NOMO-1 (cell line): ENCODE data around the gene SLC12A7.
"Not testable (repeated sequence)": the region's sequence is repeated elsewhere in the genome, so short reads cannot be mapped to it uniquely, and the experiment has no call there.

Experiments
- DNase-seq, 2 experiments: peaks; one replicate each; lab custom pipeline; 2025; ENCODE audit not compliant: unreplicated experiment in 2 of 2; lab: John Stamatoyannopoulos, UW

The SLC12A7 gene

DNA sequence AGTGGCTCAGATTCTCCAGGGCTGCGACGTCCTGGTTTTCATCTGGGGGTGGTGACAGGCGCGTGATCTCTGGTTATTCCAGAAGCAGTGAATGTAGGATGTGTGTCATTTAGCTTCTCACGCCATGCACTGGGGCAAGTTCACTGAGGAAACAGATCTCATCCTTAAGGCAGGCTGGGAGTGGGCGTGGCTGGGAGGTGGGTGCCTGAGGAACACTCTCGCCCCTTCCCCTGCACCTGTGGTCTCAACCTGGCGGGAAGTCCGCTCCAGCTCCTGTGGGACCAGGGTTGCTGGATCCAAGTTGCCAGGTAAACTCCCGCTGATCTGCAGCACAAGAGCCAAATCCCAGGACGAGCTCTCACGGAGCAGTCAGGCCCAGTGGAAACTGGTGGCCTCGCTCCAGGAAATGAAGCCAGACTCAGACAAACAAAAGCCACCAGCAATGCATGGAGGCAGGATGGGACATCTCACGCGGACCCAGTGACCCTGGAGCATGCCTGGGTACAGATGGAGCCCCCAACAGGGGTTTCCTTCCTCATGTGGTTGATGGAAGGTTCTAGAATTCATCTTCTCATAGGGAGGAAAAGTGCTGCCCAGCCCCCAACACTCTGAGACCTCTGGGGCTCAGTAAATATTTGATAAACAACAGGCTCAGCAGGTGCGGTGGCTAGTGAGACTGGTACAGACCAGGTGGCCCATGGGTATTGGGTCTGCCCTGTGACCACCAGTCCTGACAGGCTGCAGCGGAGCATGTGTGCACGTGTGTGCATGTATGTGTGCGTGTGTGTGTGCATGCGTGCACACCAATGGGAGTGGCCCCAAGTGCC, 16.3 kb upstream of the SLC12A7 start:
- no peak for DNase-seq

- DNase-seq, result not testable (repeated sequence)
These were observed 13.8 kb upstream of the SLC12A7 start for GRCh38 chr5:1125695-1126094.

- DNase-seq, result no peak
These were observed 13.1 kb upstream of the SLC12A7 start for GRCh38 chr5:1125030-1125357.

DNA sequence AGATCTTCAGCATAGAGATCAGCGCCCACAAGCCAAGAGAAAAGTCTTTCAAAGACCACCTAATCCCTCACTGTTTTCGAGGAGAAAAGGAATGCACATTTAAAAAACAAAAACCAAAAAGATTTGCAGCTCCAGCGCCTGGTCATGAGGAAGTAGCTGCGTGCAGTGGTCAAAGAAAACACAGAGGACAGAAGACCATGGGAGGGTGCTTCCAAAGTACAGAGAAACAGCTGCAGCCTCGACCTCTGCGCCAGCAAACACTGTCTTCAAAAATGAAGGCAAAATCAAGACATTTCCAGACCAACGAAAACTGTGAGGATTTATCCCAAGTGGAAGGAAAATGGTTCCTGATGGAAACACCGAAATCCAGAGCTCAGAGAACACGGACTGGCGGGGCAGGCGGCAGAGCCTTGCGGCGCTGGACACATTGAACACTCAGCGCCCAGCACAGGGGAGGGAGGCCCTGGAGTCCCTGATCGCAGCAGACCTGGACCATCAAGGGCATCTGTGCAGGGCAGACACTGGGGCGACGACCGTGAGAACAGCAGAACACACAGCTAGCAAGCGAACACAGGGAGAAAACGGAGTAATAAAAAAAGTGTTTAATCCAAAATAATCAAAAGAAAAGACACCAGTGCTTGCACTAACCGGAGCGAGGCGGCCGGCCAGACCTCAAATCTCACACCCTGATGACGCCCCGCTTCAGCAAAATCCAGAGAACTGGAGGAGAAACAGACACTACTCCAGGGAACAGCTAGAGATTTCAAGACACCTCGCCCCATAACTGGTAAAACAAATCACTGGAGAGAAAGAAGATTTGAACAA, 12.6 kb upstream of the SLC12A7 start:
- DNase-seq, result no peak

DNA sequence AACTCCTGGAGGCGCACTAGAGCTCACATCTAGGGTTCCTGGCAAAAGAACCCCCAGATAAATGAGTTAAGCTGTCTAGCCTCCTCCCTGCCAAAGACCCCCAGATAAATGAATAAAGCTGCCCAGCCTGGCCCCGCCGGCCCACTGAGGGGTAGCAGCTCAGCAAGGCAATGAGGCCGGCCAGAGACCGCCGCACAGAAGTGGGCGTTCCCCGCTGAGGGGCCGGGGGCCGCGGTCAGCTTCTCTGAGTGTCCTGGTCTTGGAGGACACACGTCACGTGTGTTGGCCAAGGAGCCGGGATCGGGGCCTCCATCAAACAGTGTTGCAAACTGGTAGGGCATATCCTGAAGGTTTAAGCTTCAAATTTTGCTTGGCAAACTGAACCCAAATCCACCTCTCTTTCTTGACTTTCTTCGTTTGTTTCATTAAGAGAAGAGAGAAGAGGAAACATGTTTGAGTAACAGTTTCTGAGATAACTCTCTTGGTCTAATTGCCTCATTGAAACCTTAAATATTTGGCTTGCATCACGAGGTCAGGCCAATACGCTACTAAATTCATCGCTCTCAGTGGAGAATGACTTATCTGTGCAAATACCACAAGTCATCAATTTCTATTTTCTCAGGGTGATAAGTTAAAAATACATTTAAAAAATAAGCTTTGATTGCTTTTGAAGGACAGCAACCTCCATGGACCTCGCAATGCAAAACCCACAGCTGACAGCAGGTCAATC, 11.7 kb upstream of the SLC12A7 start:
- no peak for DNase-seq

DNA sequence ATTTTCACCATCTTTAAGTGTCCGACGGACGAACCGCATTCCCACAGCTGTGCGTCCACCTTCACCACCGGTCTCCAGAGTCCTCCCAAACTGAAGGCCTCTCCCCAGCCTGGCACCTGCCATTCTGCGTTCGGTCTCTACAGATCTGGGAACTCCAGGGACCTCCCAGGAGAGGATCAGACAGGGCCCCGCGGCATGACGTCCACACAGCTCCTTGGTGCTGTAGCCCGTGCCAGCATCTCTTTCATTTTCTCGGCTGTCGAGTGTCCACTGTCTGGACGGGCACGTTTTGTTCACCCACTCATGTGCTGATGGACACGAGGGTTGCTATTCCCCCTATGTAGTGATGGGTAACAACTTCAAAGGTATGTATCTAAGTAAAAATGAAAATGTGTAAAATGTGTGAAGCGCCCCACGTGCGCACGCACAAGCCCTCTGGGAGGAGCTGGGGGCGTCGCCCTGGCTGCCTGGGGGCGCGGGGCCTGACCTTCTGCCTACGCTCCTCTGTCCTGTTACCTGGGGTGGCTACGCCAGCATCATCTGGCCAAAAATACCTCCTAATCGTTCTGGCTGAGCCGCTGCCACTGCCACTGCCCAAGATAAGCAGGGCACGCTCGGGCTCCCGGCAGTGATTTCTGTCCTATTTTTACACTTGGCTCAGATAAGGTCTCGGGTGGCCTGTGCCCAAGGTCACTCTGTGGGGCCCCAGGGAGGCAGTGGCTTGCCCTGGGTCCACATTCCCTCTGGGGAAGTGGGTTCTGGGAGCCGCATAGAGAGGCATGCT, 10.8 kb upstream of the SLC12A7 start:
- no peak for DNase-seq

- DNase-seq, result no peak
These were observed 10.0 kb upstream of the SLC12A7 start for GRCh38 chr5:1121891-1122290.

GRCh38 chr5:1121044-1121443, 9.2 kb upstream of the SLC12A7 start:
- DNase-seq, result no peak

GRCh38 chr5:1120236-1120999, 8.6 kb upstream of the SLC12A7 start:
- no peak for DNase-seq

GRCh38 chr5:1119312-1119831, 7.5 kb upstream of the SLC12A7 start:
- DNase-seq, result no peak

DNA sequence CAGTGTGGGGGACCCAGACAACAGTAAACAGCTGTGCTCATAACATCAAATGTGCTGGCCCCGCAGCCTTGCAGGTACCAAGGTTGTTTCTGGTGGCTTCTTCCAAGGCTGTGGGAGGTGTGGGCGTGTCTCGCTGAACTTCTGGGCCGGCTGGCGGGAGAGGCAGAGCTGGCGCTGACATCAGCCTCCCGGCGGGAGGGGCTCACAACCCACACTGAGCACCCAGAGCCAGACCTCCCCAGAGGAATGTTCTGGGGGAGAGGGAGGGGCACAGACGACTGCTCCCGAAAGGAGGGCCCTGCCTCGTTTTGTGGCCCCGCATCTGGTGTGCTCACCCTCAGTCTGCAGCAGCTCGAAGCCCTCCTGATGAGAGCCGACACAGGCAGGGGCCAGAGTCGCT, 6.9 kb upstream of the SLC12A7 start:
- no peak for DNase-seq

GRCh38 chr5:1118231-1118698, 6.4 kb upstream of the SLC12A7 start:
- no peak for DNase-seq

DNA sequence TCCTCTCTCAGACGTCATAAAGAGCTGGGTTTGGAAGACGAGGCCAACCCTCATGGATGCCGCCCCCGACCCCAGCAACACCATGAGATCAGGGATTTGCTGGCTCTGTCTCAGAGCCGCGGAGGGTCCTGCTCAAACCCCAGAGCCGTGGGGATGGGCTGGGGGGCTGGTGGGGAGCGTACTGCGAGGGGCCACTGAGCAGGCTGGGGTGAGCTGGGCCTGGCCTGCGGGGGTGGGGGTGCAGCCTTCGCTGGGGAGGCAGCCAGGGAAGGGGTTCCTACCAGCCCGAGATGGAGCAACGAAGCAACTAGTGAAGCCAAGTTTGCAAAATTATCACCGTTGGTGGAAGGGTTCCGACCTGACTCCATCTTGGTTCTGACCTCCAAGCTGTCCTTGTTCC, 5.1 kb upstream of the SLC12A7 start:
- no peak for DNase-seq

DNA sequence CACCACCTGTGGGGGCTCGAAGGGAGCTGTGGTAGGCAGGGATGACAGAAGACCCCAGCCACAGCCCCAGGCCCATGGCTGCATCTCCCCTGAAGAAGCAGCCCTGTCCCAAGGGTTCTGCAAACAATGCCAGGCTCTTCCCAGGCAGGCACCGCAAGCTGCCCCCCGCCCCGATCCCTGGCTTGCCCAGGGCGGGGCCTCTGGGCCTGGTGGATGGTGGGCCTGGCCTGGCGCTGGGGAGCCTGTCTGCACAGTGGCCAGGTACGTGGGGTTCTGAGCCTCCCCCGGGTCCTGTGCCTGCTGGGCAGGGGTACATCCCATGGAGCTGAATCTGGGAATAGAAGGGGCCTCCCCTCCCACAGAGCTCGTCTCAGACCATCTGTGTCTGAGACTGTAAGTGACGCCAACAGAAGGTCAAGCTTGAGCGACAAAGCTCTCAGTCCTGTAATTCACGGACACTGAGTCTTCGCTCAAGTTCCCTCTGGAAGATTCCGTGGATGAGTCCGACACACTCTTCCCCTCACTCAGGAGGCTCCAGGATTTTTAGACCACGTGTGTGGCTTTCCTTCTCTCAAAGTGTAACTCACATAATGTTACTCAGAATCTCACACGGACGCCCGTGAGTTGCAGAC, 4.4 kb upstream of the SLC12A7 start:
- no peak for DNase-seq

GRCh38 chr5:1115123-1115815, 3.4 kb upstream of the SLC12A7 start:
- no peak for DNase-seq

DNA sequence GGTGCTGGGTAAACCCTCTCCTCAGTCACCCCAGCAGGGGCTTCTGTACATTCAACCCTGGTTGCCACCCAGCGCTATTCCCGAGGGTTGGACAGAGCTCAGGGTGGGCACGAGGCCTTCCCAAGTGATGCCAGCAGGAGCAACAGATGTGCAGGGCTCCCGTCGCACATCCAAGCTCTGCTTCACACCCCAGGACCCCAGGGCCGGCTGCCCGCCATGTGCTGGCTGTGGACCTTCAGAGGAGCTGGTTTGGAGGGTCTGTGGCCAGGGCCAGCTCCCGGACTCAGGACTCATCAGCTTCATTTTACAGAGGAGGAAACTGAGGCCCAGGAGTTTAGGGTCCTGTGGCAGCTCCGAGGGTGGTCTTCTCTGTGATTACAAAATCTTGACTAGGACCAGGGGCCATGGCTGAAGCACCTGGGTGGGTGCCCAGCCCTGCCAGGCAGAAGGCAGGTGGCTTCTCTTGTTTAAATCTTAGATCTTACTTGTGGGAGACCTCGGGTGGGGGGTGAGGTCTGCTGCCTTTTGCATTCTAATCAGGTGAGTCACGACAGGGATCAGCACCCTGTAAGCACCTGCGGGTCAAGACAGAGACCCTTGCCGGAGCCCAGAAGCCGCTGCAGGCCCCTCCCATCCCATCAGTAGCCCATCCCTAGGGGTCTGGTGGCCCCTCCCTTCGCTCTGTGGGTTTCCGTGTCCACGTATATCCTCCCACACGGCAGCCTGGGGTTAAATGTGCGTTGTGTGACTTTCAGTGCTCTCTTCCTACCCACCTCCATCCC, 2.1 kb upstream of the SLC12A7 start:
- DNase-seq, result no peak

GRCh38 chr5:1113332-1113690, 1.4 kb upstream of the SLC12A7 start:
- no peak for DNase-seq
